T-cell (primary cell): ENCODE measurements around the gene SMLR1. TPM values are rescaled to one million over a fixed set of nuclear protein-coding genes. Genes with fewer than 3 reads are reported as not detected.

Experiments used
- ATAC-seq, 4 experiments: fragments of 200-7000 bp in 3 of 4; fragments of 150-1000 bp in 1 of 4; cut with Tn5 transposase; replicated peaks in 1 of 4; 1 replicate in 3 of 4; 2 replicates in 1 of 4; pipeline ENCODE4 v1.10.0; 2021; ENCODE audit warnings: moderate library complexity in 3 of 4, mild to moderate bottlenecking in 2 of 4, moderate number of reproducible peaks in 1 of 4
- CTCF ChIA-PET, 2 donors: fragments of 300-600 bp; sonication (Branson Sonifier 250); formaldehyde crosslinking; loops; one replicate each; lab custom pipeline; 2022; ENCODE audit warnings: antibody characterized with exemption in 2 of 2; lab: Charles Lee
- POLR2A ChIA-PET, 2 donors: fragments of 300-600 bp; sonication (Branson Sonifier 250); formaldehyde crosslinking; loops; one replicate each; lab custom pipeline; 2022; ENCODE audit warnings: antibody characterized with exemption in 2 of 2; lab: Charles Lee
- DNase-seq, 35 experiments: peaks; one replicate each; pipeline versions ENCODE4 v3.0.0 to v3.0.0-alpha.2; 2013 to 2023
- H3K27ac ChIP-seq: one replicate; pipeline ENCODE4 v1.5.1; 2013; ENCODE audit warnings: low read length
- H3K27me3 ChIP-seq, 2 experiments: replicated peaks in 1 of 2; 1 replicate in 1 of 2; 2 replicates in 1 of 2; pipeline versions ENCODE4 v1.6.1 to v1.7.0; 2013; ENCODE audit warnings: low read length in 1 of 2, mixed read lengths in 1 of 2; ENCODE audit not compliant: control insufficient read depth in 2 of 2, insufficient read depth in 2 of 2; ENCODE audit errors: extremely low read depth in 1 of 2
- H3K36me3 ChIP-seq, 2 donors: 1 replicate in 1 of 2; 2 replicates in 1 of 2; pipeline versions ENCODE4 v1.6.1 to v1.7.0; 2013; ENCODE audit warnings: low read length in 1 of 2; ENCODE audit not compliant: control insufficient read depth in 2 of 2, insufficient read depth in 1 of 2; ENCODE audit errors: extremely low read depth in 1 of 2
- H3K4me1 ChIP-seq, 2 experiments: 1 replicate in 1 of 2; 2 replicates in 1 of 2; pipeline versions ENCODE4 v1.6.1 to v1.7.0; 2013; ENCODE audit warnings: low read length in 2 of 2, mixed read lengths in 1 of 2; ENCODE audit not compliant: insufficient read depth in 2 of 2, control insufficient read depth in 1 of 2; ENCODE audit errors: extremely low read depth in 1 of 2
- H3K4me3 ChIP-seq, 2 donors: 1 replicate in 1 of 2; 2 replicates in 1 of 2; pipeline versions ENCODE4 v1.5.1 to v1.7.0; 2013; ENCODE audit warnings: mild to moderate bottlenecking in 2 of 2, low read length in 1 of 2, moderate library complexity in 1 of 2; ENCODE audit not compliant: control insufficient read depth in 1 of 2; ENCODE audit errors: extremely low read depth in 1 of 2
- H3K9me3 ChIP-seq: 2 replicates; pipeline ENCODE4 v1.7.0; 2013
- H3K27ac Mint-ChIP-seq, 2 donors: one replicate each; pipeline ENCODE4 v1.8.0; 2020 to 2021; ENCODE audit warnings: mild to moderate bottlenecking in 2 of 2, mixed read lengths in 2 of 2
- H3K27me3 Mint-ChIP-seq, 2 donors: one replicate each; pipeline ENCODE4 v1.8.0; 2021 to 2022; ENCODE audit warnings: mixed read lengths in 2 of 2
- H3K36me3 Mint-ChIP-seq: one replicate; pipeline ENCODE4 v1.8.0; 2021; ENCODE audit warnings: mixed read lengths
- H3K4me1 Mint-ChIP-seq, 3 donors: one replicate each; pipeline ENCODE4 v1.8.0; 2020 to 2022; ENCODE audit warnings: mixed read lengths in 3 of 3, mild to moderate bottlenecking in 1 of 3
- H3K4me3 Mint-ChIP-seq, 3 donors: one replicate each; pipeline ENCODE4 v1.8.0; 2020 to 2022; ENCODE audit warnings: mild to moderate bottlenecking in 3 of 3, mixed read lengths in 3 of 3, moderate library complexity in 3 of 3
- H3K9me3 Mint-ChIP-seq, 3 donors: one replicate each; pipeline ENCODE4 v1.8.0; 2020 to 2022; ENCODE audit warnings: mixed read lengths in 3 of 3
- WGBS: methylation state at CpG from one replicate; pipeline ENCODE4 v1.1.5; 2013; ENCODE audit warnings: missing lambda C conversion rate; ENCODE audit not compliant: insufficient coverage; 5-methylcytosine and 5-hydroxymethylcytosine counted together
- total RNA-seq, 35 experiments: library from RNA in 6 of 35; stranded (reverse) in 6 of 35; fragments of 120-200 nt in 1 of 35; gene quantifications; one replicate each; pipeline versions ENCODE4 v1.2.1 to v1.2.4 and lab custom pipeline; 2013 to 2026

SMLR1 gene
- total RNA-seq, 5 donors from 2014 or later (not counting 1 experiment from before 2014, with no cell fraction given), result not detected

GRCh38 chr6:130783416-130784107 lies 43.6 kb upstream of the SMLR1 start:
- ChIA-PET CTCF (interaction anchor here in 1 of 2 donors (0.8 kb wide), 1 partner anchor 11 kb away, joined by 3 read pairs; no protein-coding TSS in a partner anchor), POLR2A (no interaction called here)
- Histone ChIP-seq H3K27me3 (no peaks in the 10 kb centered on the region), H3K27ac (no peak overlapping the region), H3K4me1 (peaks cover 17 to 31% of the 10 kb centered on the region in 2 experiments), H3K4me3 (no peak overlapping the region), H3K9me3 (no peaks in the 10 kb centered on the region), H3K36me3 (no peaks in the 10 kb centered on the region)
- ATAC-seq, result no peak
- no peak overlapping the region for H3K27ac Mint-ChIP-seq
- H3K4me1 Mint-ChIP-seq, result peaks cover 36 to 39% (median 38%) of the 10 kb centered on the region in 3 donors
- H3K36me3 Mint-ChIP-seq, result no peaks in the 10 kb centered on the region
- no peak overlapping the region for H3K4me3 Mint-ChIP-seq
- H3K27me3 Mint-ChIP-seq, result no peaks in the 10 kb centered on the region
- H3K9me3 Mint-ChIP-seq, result peaks cover 4 to 11% (median 5%) of the 10 kb centered on the region in 3 donors
- no CpG with 5 or more reads among the region's 2 CpGs for WGBS
- DNase-seq, result no peak

GRCh38 chr6:130787726-130788500 lies 39.3 kb upstream of the SMLR1 start:
- Histone ChIP-seq H3K4me3 (no peak overlapping the region), H3K27me3 (no peaks in the 10 kb centered on the region), H3K27ac (no peak overlapping the region), H3K9me3 (no peaks in the 10 kb centered on the region), H3K4me1 (no peaks in the 10 kb centered on the region), H3K36me3 (no peaks in the 10 kb centered on the region)
- POLR2A ChIA-PET, result no interaction called here
- CTCF ChIA-PET, result no interaction called here
- Mint-ChIP-seq H3K27ac (no peak overlapping the region), H3K4me1 (no peaks in the 10 kb centered on the region), H3K36me3 (no peaks in the 10 kb centered on the region), H3K27me3 (no peaks in the 10 kb centered on the region), H3K4me3 (no peak overlapping the region), H3K9me3 (peaks cover 0 to 4% (median 0%) of the 10 kb centered on the region in 3 donors)
- ATAC-seq, result no peak
- WGBS, result no CpG with 5 or more reads among the region's 3 CpGs
- no peak for DNase-seq

- H3K27me3 ChIP-seq, result peaks cover 0 to under 1% of the 10 kb centered on the region in 2 experiments
- H3K4me1 ChIP-seq, result no peaks in the 10 kb centered on the region
- ATAC-seq (no peak), DNase-seq (no peak)
- Mint-ChIP-seq H3K27ac (no peak overlapping the region), H3K9me3 (peaks cover 0 to 7% (median 0%) of the 10 kb centered on the region in 3 donors), H3K36me3 (no peaks in the 10 kb centered on the region), H3K4me1 (no peaks in the 10 kb centered on the region), H3K27me3 (no peaks in the 10 kb centered on the region), H3K4me3 (no peak overlapping the region)
- ChIA-PET CTCF (no interaction called here), POLR2A (no interaction called here)
- H3K36me3 ChIP-seq, result no peaks in the 10 kb centered on the region
- no peaks in the 10 kb centered on the region for H3K9me3 ChIP-seq
- H3K4me3 ChIP-seq, result no peak overlapping the region
- H3K27ac ChIP-seq, result no peak overlapping the region
- 96% methylated on average over 3 of the region's 5 CpGs for WGBS
These were observed 38.3 kb upstream of the SMLR1 start for GRCh38 chr6:130788954-130789353.

GRCh38 chr6:130794010-130794697 lies 33.1 kb upstream of the SMLR1 start:
- POLR2A ChIA-PET, result no interaction called here
- no peak overlapping the region for H3K27ac ChIP-seq
- ATAC-seq (no peak), DNase-seq (no peak)
- Mint-ChIP-seq H3K36me3 (no peaks in the 10 kb centered on the region), H3K4me3 (no peak overlapping the region), H3K9me3 (peaks cover 1 to 3% (median 3%) of the 10 kb centered on the region in 3 donors), H3K27me3 (no peaks in the 10 kb centered on the region), H3K27ac (no peak overlapping the region), H3K4me1 (no peaks in the 10 kb centered on the region)
- peaks cover 0 to 2% of the 10 kb centered on the region in 2 experiments for H3K27me3 ChIP-seq
- H3K9me3 ChIP-seq, result no peaks in the 10 kb centered on the region
- H3K4me3 ChIP-seq, result no peak overlapping the region
- WGBS, result 56% methylated on average over 1 of the region's 1 CpG
- H3K4me1 ChIP-seq, result no peaks in the 10 kb centered on the region
- CTCF ChIA-PET, result interaction anchor here in 1 of 2 donors (1.0 kb wide), 1 partner anchor 10 kb away, joined by 3 read pairs; no protein-coding TSS in a partner anchor
- no peaks in the 10 kb centered on the region for H3K36me3 ChIP-seq

GRCh38 chr6:130794738-130795137 lies 32.5 kb upstream of the SMLR1 start:
- ATAC-seq (no peak), DNase-seq (no peak)
- no peaks in the 10 kb centered on the region for H3K4me1 ChIP-seq
- H3K36me3 ChIP-seq, result no peaks in the 10 kb centered on the region
- POLR2A ChIA-PET, result no interaction called here
- H3K27ac Mint-ChIP-seq, result no peak overlapping the region
- H3K4me1 Mint-ChIP-seq, result no peaks in the 10 kb centered on the region
- CTCF ChIA-PET, result interaction anchor here in 1 of 2 donors (0.6 to 1.0 kb wide), 2 partner anchors 11 to 472 kb away, joined by 3 to 4 read pairs; no protein-coding TSS in a partner anchor
- H3K27me3 ChIP-seq, result peaks cover 0 to 2% of the 10 kb centered on the region in 2 experiments
- WGBS, result 53% methylated on average over 2 of the region's 3 CpGs
- no peaks in the 10 kb centered on the region for H3K36me3 Mint-ChIP-seq
- H3K9me3 ChIP-seq, result no peaks in the 10 kb centered on the region
- no peak overlapping the region for H3K27ac ChIP-seq
- peaks cover 3% of the 10 kb centered on the region in 3 donors for H3K9me3 Mint-ChIP-seq
- no peak overlapping the region for H3K4me3 ChIP-seq
- no peak overlapping the region for H3K4me3 Mint-ChIP-seq
- H3K27me3 Mint-ChIP-seq, result no peaks in the 10 kb centered on the region

- CTCF ChIA-PET, result no interaction called here
- no peaks in the 10 kb centered on the region for H3K4me1 Mint-ChIP-seq
- no peak for ATAC-seq
These were observed 30.8 kb upstream of the SMLR1 start for GRCh38 chr6:130796313-130796905.

More at GRCh38 chr6:130796313-130796905, 30.8 kb upstream of the SMLR1 start:
- Mint-ChIP-seq H3K9me3 (peaks cover 3% of the 10 kb centered on the region in 3 donors), H3K27ac (no peak overlapping the region), H3K27me3 (no peaks in the 10 kb centered on the region), H3K4me3 (no peak overlapping the region), H3K36me3 (no peaks in the 10 kb centered on the region)
- Histone ChIP-seq H3K27me3 (peaks cover 0 to 2% of the 10 kb centered on the region in 2 experiments), H3K4me3 (no peak overlapping the region), H3K27ac (no peak overlapping the region), H3K4me1 (no peaks in the 10 kb centered on the region), H3K36me3 (no peaks in the 10 kb centered on the region), H3K9me3 (no peaks in the 10 kb centered on the region)
- no peak for DNase-seq
- POLR2A ChIA-PET, result no interaction called here
